CD4-positive, alpha-beta T cell treated with Interleukin-10 for 1 hour (primary cell): Measurements from ENCODE around the gene DUSP7.
A peak's percentile ranks its signal among the peaks of the same experiment; 100 is the strongest.

ENCODE experiments used
- DNase-seq: peaks from one replicate; pipeline ENCODE4 v3.0.0-alpha.2; 2020

DUSP7 gene, protein sequence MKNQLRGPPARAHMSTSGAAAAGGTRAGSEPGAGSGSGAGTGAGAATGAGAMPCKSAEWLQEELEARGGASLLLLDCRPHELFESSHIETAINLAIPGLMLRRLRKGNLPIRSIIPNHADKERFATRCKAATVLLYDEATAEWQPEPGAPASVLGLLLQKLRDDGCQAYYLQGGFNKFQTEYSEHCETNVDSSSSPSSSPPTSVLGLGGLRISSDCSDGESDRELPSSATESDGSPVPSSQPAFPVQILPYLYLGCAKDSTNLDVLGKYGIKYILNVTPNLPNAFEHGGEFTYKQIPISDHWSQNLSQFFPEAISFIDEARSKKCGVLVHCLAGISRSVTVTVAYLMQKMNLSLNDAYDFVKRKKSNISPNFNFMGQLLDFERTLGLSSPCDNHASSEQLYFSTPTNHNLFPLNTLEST

GRCh38 chr3:52056521-52056967, at the start of gene DUSP7:
Gene DUSP7, minus strand, starts transcription at chr3:52056571. Its CDS starts 205 bp downstream, at chr3:52056366.
- DNase-seq, result peak; percentile 73

DNA sequence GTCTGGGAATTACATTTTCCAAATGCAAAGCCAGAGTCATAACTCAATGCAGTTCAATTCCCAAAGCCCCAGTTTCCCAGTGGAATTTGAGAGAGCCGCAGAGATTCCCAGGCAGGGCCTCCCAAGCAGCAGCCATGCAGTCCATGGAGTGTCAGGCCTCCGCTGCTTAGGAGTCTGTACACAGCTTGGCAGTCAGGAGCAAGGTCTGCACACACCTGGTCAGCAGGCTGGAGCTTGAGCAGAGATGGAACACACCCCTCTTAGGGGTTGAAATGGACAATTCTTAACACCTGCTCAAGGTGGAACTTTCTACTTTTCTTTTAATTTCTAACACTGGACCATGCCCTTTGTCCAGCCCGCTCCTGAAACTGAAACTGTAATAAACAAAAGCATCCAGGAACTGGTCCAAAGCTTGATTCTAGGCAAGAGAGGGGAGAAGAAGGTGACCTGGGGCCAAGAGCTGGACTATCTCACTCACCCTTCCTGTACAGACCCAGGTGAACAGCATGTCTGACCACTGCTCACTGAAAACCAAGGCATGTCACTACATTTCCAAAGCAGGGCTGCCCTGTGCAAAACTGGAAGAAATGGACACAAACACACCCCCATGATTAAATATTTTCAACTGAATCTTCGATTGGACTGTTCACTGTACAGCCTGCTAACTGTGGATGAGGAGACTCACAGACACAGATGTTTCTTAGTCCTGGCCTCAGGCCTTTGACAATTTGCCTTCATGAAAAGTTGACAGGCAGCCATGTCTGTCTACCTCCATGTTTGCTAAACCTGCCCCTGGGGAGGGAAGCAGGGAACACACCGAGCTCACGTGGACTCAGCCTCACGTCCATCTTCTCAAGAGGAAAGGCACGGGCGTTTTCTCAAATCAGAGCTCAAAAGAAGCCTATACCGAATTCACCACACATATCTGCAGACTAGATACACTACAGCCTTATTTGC, 48.6 kb upstream of the DUSP7 start:
- no peak for DNase-seq

- DNase-seq, result no peak
These were observed 46.6 kb upstream of the DUSP7 start for GRCh38 chr3:52102934-52103333.

DNA sequence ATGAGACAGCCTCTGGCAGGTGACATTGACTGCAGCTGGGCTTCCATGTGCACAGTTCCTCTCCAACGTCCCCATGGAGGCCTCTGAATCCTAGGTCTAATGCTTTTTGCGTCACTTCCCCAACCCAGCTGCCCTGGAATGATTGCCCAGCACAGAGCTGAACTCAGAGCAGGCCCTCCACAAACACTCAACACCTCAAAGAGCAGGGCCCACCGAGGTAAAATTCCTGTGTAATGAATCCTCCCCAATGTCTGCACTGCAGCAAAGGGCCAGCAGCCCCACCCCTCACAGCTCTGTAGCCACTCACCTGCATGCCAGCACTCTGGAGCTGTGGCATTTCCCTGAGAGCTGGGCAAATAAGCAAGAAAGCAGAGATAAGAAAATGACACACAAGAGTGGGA, 42.6 kb upstream of the DUSP7 start:
- DNase-seq, result no peak

- DNase-seq, result no peak
These were observed 41.6 kb upstream of the DUSP7 start for GRCh38 chr3:52097851-52098507.

GRCh38 chr3:52095990-52096775, 39.8 kb upstream of the DUSP7 start:
- DNase-seq, result no peak

DNA sequence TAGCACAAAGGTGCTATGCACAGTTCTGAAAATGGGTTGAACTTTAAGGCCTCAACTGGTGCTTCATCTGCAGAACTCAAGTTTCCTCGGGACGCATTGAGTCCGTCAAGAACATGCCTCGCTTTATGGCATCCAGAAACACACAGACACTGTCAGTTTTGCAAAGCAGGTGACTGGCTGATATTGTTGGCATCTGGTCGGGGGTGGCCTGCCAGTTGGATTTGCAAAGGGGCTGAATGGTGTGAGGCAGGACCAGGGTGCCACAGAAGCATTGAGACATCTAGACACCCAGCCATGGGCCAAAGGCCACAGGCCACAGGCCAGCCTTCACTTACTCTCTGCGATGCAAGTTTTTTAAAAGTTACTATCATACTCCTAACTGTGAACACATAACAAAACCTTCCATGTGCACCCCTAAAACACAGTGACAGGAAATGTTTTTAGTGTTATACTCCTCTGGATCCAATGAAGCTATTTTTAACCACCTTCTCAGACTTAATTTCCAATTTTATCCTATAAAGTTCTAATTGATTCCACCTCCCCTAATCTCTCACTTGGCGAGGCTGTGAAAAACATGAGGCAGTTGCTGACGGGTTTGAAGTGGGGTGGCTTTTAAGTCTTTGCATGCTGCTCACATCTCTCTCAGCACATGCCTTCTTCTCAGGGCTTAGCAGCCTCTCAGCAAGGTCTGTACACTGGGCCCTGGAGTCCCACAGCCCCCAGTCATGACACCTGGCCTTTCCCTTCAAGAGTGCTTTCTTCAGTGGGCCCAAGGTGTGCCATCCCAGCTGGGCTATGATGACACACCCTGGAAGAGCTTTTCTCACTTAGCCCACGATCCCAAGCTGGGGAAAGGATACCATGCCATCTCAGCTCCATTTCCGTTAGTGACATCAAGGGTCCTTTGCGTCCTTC, 38.5 kb upstream of the DUSP7 start:
- DNase-seq, result no peak

DNA sequence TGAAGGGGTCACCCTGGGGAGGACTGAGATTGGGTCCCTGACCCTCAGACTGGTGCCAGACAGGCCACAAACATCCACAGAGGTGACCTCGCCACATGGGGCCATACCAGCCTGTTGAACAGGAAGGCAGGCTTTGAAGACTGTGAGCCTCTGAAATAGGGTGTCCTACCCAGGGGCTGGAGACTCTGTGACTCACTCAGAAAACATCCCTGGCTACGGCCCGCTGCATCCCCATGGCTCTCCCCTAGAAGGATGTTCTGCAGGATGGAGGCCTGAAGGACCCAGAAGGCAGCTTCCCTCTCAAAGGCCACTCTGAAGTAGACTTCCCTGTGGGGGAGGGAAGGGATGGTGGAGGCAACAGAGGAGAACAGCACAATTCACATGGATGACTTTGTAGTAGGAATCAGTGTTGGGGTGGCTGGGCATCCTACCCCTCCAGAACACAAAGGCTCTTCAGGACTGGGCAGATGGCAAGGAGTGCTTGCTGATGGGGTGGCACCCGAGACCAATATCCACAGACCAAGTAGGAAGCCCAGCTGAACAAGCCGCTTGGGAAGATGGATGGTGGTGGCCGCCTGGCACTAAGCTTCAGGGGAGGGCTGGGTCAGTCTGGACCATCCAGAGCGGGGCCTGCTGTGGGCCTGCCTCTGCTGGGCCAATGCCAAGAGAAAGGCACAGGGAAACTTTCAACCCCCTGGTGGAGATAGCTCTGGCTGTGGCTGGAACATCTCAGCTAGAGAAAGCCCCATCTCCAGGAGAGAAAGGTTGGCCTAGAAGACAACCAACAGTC, 37.6 kb upstream of the DUSP7 start:
- DNase-seq, result no peak

- no peak for DNase-seq
These were observed 36.5 kb upstream of the DUSP7 start for GRCh38 chr3:52092891-52093290.

DNA sequence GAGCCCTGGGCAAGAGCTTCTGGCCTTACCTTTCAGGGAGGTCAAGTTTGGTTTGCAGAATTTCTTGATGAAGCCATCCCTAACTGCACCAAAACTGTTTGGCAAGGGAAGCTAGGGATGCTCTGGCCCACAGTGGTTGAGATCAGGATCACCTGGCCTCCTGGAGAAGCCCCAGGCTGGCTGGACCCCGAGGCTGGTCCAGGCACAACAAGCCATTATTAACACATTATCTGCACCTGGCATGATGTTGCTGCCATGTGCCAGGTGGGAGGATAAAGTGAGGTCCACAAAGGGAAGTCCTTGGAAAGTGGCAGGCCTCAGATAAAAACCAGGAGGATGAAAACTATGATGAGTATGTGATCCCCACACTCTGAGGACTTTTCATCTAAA, 35.9 kb upstream of the DUSP7 start:
- DNase-seq, result no peak

DNA sequence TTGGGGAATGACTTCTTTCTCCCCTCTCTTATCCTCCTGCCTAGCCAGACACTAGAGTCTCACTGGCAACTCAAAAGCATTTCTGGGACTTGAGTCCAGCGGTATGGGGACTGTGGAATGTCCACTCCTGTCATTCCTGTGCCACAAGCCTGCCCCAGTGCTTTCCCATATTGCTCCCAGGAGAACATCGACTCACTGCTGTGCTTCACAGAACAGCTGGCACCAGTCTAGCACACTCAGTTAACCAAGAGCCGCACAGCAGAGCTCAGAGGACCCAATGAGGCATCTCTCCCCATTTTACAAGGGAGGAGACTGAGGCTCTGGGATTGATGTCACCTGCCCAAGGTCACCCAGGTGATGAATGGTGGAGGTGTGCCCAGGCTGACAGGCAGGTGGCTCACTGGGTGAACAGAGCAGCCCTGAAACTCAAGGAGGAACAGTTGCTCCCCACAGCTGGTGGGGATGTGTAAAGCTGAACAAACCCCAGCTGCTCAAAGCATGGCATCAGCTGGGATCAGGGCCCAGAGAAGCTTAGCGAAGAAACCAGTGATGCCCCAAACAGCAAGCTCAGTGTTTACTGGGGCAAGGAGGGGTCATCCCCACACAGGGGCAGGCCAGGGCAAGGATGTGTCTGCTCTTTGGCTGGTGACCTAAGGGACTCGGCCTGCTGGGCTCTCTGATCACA, 35.4 kb upstream of the DUSP7 start:
- DNase-seq, result no peak

GRCh38 chr3:52090933-52091468, 34.6 kb upstream of the DUSP7 start:
- no peak for DNase-seq

DNA sequence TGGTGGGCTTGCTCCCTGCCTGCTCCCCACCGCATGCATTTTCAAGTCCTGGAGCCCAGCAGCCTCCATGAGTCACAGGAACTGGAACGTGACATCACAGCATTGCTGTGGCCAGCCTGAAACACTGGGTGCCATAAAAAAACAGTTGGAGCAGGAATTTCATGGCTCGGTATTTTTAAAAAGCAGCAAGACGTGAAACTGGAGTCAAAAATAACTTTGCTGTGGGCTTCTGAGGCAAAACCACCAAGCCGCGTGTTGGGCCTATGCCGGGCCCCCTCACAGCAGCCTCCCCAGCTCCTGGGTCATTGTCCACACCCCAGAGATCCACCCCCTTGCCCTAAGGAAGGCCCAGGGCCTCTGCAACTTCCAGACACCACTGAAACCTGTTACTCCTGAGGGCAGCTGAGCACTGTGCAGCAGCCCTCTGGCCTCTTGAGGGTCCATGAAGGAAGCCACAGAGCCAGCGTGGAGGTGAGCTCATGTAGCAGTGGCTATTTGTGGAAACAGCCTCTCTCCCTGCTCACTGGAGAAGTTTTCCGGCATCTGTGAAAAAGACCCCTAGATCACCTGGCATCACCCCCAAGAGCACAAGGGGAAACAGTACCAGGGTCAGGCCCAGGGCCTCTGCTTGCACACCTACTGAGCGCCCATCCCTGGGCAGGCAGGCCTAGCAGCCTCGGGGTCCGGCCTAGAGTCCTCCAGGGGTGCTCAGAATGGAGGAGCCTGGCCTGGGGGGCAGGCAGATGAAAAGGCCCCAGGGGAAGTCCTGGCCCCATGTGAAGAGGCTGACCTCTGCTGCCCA, 34.0 kb upstream of the DUSP7 start:
- no peak for DNase-seq

DNA sequence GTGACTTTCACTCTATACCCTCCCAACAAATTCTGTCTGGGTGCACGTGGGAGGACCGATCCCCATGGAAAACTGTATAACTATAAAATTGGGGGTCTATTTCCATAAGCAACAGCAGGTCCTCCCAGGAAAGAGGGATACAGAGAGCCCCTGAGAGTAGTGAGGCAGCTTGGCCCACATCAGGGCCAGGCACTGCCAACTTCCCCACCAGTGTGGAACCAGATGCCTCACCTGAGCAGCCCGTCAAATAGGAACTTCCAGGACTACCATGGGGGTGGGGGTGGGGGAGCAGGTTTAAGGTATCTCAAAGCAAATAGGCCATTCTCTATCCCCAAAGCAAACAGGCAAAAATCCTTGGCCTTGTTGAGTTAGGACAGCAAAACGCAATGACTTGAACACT, 33.3 kb upstream of the DUSP7 start:
- no peak for DNase-seq

GRCh38 chr3:52088445-52089367, 32.3 kb upstream of the DUSP7 start:
- peak; percentile 9 for DNase-seq

DNA sequence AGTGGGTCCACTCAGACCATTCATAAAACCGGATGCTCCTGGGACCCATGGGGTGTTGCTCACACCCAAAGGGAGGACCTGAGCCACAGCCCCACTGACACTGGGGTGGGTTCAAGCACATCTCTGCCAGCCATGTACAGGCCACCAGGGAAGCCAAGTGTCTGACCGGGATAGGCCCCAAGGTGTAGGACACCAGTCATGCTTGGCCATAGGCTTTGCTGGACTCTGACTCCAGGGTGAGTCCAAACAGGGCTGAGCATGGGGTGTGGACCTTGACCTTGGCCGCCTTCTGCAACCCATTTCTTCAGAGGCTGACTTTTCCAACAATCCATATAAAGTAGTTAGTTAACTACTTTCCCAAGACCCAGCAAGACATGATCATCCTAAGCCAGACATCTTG, 31.4 kb upstream of the DUSP7 start:
- DNase-seq, result no peak

- no peak for DNase-seq
These were observed 30.7 kb upstream of the DUSP7 start for GRCh38 chr3:52086976-52087663.
